ENCODE measurements around the gene OR11L1.

GRCh38 chr1:247812637-247813036, 29.1 kb downstream of the OR11L1 start:
- TF ChIP-seq POLR2A (IDR thresholded peaks at IDR 0.05), result no peak
- TF ChIP-seq, protein P1, sequence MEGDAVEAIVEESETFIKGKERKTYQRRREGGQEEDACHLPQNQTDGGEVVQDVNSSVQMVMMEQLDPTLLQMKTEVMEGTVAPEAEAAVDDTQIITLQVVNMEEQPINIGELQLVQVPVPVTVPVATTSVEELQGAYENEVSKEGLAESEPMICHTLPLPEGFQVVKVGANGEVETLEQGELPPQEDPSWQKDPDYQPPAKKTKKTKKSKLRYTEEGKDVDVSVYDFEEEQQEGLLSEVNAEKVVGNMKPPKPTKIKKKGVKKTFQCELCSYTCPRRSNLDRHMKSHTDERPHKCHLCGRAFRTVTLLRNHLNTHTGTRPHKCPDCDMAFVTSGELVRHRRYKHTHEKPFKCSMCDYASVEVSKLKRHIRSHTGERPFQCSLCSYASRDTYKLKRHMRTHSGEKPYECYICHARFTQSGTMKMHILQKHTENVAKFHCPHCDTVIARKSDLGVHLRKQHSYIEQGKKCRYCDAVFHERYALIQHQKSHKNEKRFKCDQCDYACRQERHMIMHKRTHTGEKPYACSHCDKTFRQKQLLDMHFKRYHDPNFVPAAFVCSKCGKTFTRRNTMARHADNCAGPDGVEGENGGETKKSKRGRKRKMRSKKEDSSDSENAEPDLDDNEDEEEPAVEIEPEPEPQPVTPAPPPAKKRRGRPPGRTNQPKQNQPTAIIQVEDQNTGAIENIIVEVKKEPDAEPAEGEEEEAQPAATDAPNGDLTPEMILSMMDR (IDR thresholded peaks at IDR 0.05), result no peak

Data from prostate gland (tissue), 2 donors.